ENCODE measurements around the gene TLR8.
"Not testable (repeated sequence)": the region's sequence is repeated elsewhere in the genome, so short reads cannot be mapped to it uniquely, and the experiment has no call there.

Gene TLR8

DNA sequence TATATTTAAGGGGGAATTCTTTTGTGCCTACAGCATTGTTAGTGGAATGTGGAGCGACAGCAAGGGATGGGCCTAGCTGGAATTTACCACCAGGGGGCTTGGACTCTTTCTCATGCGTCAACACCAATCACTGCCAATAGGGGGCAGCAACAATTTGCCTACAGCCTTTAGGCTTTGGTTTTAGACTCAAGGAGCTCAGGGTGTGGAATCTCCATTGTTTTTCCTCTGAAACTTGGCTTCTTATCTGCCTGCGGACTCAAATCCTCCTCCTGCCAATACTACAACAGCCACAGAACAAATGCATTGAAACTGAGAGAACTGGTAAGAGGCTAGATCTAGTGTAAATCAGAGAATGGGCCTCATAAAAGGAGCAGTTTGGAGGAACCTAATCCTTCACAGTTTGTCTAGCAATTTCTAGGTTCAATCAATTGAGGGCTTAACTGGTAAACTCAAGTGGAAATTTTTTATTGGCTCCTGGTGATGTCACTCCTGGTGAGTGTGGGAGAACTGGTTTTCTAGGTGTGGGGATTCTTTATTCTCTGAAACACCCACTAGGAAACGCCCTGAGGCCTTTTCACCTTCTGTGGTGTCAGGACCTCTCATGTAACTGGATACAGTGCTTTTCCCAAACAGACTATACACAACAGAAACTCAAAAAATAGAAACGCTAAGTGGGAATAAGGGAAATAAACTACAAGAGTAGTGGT lies 40.6 kb downstream of the TLR8 start:
- DNase-seq (ENCODE audit: low read depth): peak; percentile 84

DNA sequence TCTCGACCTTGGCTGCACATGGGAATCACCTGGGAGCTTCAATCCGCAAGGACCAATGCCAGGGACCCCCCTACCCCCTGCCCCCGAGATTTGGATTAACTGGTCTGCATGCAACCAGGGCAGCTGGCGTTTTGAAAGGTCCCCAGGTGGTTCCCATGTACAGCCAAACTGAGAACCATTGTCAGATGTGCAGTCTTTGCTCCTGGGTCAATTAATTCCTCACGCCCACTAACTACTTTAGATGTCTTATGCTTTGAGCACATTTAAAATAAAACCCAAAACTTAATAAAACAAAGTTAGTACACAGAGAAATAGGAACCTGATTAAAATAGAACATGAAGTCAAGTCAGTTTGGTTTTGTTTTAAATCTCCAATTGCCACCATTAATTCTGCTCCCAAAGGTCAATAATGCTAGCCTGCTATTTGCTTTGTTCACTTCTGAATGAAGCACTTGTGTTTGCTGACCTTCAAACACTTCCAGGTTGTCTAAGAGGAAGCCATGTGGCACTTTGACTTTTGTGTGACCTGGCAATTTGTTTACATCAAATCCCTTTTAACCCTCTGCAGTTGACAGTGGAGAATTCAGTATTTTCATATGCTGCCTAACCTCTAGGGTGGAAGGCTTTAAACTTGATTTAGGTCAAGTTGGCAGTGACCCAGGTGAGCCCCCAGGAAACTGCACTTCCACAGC lies 41.3 kb downstream of the TLR8 start:
- no peak for DNase-seq (ENCODE audit: low read depth)

DNA sequence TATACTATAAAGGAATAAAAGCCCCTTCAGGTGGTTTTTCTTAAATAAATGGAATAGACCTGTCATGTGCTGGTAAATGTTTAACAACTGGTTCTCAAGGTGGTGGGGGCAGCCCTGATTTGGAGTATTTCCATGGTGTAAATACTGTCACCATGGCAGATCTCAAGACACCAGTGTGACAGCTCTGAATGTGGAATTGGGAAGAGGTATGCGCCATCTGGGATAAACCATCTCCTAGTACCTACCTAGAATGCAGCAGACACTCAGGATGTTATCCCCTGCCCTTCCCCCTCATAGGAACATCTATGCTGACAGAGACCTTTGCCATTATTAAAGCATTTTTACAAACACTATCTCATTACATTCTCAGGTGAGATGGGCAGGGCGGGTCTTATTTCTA lies 42.1 kb downstream of the TLR8 start:
- DNase-seq (ENCODE audit: low read depth): no peak

DNA sequence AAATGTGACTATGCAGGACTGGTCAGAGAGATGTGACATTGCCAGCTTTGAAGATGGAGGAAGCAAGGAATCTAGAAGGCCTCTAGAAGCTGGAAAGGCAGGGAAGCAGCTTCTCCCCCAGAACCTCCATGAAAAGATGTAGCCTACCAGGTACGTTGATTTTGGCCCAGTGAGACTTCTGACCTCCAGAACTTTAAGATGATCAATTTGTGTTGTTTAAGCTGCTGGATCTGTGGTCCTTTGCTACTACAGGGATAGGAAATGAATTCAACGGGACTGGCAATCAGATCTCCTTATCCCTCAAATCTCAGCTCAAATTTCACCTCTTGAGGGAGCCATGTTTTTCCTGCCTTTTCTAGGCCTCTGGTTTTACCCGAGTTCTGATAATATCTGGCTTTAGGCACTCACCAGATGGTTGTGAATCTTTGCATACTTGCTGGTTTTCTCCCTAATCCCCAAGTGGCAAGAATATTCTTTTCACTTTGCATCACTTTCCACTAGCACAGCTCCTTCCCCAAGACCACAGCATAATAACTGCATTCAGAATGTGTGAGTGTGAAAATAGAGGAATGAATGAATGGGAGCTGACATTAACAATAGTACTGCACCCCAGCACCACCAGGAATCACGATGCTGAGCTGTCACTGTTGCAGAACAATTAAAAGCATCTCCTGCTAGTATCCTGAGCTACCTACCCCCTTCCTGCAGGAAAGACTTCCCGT lies 42.9 kb downstream of the TLR8 start:
- DNase-seq (ENCODE audit: low read depth): peak; percentile 85

DNA sequence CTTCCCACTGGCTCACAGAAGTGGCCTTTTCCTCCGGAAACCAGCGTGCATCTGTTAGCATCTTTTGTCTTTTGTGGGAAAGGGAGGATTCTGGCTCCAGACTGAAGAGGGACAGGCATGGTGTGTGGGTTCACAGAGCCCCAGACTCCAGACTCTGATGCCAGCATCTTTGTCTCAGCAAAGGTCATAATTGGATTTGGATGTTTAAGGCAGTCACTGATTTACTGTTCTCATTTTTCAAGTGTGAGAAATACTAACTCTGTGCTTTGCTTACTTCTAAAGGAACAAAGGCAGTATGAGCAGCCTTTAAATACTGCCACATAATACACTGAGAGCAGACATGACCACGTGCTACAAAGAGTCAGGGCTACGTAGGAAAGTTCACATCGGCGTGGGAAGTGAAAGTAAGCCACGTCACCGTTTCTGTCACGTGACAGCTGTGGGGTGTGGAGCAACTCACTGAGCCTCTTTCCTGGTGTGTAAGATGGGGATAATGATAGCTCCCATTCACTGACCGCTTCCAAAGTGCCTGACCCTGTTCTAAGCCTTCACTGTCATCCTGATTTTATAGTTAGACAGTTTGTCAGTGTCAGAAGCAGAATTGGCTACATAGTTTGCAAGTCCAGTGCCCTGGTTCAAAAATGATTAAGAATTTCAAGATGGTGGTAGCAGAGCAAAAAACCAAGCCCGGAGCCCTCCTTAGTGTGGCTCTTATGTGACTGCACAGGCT lies 43.7 kb downstream of the TLR8 start:
- peak; percentile 85 for DNase-seq (ENCODE audit: low read depth)

DNA sequence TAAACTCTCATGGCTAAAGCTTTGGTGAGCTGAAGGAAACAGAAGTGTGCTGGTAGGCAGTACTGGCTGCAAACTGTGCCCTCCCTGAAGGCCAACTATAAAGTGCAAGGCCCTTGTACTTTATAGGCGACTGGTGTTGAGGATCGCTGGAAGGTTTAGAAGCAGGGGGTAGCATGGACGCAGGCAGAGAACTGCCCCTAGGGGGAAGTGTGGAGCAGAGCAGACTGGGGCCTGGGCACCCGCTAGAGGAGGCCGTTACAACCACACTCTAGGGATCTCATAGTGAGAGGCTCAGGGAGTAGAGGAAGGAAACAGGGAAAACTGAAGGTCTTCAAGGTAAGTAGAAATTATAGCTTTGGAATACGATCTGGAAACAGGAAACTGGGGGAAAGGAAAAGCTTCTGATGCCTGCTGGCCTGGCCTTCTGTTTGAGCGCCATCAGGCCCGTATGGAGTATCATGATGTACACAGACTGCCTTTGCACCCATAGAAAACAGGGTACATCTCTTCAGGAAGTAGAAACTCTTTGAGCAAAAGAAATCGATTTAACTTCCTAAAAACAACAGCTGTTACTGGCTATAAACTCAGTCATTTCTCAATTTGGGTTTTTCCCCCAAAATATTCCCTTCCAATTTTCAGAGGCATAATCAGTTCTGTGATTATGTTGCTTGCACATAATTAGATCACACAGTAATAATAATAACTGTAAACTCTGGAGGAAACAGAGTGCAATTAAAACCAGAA lies 44.6 kb downstream of the TLR8 start:
- DNase-seq (ENCODE audit: low read depth): no peak

DNA sequence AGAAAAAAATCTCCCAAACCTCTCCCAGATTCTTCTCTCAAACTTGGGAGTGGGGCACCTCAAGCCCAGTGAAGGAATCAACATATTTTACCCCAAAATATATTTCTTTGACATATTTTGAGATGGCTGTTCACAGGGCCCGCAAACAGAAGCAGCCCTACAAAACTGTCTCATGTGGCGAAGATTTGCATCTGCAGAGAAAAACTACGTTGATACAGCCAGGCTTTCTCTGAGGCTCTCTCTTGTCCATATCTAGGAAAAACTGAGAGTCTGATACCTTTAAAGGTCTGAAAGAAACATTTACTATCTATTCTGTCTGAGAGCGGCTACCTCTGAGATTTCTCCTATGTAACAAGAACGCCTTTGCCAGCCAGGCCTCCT lies 45.2 kb downstream of the TLR8 start:
- DNase-seq (ENCODE audit: low read depth): no peak

DNA sequence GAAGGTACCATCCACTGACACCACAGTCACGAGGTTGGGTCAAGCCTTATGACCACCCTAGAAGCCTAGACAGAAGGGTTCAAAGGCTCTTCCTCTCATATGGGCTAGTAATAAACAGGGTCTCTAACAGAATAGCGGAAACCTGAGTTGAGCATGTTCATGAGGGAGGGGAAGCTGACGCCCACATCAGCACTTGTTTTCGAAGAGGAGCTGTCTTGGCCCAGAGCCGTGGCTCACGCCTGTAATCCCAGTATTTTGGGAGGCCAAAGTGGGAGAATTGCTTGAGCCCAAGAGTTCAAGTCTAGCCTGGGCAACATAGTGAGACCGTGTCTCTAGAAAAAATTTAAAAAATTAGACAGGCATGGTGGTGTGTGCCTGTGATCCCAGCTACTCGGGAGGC lies 47.0 kb downstream of the TLR8 start:
- DNase-seq (ENCODE audit: low read depth): no peak

DNA sequence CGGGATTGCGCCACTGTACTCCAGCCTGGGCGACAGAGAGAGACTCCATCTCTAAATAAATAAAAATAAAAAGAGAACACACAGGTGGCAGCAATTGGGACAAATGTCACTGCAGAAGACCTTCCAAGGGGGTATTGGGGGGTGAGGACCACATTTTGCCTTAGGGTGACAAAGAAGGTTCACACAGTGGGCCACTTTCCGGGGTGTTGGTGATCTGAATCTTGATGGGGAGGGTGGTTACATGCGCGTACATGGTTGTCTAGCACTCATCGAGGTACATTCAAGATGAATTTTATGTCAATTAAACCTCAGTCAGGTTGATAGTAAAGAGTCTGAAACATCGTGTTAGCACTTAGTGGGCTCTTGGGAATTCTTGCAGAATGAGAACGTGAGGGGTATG lies 48.0 kb downstream of the TLR8 start:
- no peak for DNase-seq (ENCODE audit: low read depth)

DNA sequence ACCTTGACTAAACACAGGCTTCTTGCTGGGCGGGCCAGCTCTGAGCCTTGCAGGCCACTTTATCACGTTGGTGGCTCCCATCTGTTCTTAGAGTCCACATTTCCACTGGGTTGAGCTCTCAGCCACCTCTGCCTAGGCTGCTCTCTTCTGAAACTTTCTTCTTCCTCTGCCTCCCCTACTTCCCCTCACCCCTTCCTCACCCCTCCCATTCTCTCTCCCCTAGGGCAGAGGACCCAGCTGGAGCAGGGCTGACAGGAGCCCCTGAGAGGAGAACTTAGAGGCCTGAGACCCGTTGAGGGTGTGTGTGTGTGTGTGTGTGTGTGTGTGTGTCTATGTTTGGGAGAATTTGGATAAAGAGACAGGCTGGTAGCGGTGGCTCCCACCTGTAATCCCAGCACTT lies 48.6 kb downstream of the TLR8 start:
- DNase-seq (ENCODE audit: low read depth): no peak

DNA sequence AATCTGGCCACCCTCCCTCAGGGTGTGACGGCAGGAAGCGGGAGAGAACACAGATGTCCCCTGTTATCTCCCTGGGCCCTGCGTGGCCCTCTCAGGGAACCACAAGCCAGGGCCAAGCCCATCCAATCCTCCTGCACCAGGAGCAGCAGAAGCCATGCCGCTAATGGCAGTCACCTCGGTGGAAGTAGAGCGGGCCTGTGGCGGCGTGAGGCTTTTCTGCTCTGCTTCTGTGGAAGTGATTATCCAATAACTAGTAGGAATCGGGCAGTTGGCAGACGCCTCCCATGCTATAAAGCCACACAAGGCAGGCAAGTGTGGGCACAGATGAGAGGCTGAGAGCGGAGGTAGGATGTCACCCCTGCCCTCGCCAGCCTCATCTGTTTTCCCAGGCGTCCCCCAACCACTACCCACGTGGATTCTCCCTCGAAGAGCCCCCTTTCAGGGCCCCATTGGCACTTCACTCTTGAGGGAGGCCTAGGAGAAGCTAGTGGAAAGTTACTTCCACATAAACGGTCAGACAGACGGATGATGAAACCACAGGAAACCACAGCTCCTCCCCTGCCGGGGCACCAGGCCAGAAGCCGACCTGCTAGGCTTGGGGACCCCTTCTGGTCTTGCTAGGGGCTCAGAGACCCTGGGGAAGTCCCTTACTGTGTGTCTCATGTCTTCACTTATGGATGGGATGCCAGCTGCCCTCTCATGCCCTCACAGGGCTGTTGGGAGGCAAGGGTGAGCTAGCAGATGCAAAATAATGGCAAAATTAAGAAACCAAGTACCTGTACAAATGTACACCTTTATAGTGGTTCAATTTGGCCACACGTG lies 49.7 kb downstream of the TLR8 start:
- peak; percentile 81 for DNase-seq (ENCODE audit: low read depth)

DNA sequence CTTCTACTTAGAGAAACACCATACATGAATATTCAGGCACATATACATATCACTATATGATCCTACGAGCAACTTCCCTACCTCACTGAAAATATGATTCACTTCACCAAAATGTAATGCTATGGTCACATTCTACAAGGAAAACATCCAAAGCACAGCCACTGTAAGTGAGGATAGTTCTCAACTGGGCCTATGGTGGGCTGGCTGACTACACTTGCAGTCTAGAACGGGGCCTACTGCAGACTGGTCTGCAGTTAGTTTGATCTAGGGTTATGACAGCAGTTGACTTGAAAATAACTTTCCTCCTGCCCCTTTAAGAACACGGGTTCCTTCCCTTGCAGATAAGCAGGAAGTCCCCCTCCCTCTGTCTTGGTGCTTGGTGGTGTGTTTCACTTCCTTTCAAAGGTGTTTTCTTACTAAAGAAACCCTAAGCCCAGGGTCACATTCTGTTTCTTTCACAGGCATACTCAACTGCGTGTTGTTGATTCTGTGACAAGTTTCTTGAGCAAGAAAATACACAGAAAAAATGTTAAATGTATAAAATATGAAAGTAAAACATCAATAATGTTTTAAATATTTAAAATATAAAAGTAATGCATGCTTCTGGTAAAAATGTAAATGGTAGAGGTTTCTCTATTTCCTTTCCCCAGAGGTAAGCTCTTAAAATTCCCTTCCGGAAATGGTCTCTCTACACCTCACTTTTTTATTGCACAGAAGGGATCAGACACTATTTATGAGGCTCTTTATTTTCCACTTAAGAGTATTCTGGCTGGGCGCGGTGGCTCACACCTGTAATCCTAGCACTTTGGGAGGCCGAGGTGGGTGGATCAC lies 50.5 kb downstream of the TLR8 start:
- peak; percentile 64 for DNase-seq (ENCODE audit: low read depth)

DNA sequence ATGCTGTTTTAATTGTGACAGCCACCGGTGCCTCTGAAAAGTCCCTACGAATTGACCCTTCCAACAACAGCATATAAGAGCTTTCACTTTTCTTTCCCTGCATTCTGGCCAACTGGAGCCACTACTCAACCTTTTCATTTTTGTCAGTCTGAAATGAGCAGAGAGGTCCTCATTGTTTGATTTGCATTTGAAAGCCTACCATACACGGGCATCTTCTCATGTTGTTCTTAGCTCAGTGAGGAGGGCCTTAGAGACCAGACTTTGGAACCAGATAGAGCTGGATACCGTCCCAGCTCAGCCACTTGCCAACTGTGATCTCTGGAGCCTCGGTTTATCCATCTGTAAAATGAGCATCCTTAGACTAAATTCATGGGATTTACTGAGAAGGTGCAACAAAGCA lies 51.6 kb downstream of the TLR8 start:
- no peak for DNase-seq (ENCODE audit: low read depth)

DNA sequence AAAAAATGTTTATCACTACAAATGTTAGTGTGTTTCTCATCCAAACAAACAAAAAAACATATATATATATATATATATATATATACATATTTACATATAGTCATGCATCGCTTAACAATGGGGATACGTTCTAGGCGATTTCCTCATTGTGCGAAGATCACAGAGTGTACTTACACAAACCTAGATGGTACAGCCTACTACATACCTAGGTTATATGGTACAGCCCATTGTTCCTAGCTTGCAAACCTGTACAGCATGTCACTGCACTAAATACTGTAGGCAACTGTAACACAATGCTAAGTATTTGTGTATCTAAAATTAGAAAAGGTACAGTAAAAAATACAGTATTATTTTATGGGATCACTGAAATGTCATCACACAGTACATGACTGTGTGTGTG lies 52.0 kb downstream of the TLR8 start:
- DNase-seq (ENCODE audit: low read depth): no peak

DNA sequence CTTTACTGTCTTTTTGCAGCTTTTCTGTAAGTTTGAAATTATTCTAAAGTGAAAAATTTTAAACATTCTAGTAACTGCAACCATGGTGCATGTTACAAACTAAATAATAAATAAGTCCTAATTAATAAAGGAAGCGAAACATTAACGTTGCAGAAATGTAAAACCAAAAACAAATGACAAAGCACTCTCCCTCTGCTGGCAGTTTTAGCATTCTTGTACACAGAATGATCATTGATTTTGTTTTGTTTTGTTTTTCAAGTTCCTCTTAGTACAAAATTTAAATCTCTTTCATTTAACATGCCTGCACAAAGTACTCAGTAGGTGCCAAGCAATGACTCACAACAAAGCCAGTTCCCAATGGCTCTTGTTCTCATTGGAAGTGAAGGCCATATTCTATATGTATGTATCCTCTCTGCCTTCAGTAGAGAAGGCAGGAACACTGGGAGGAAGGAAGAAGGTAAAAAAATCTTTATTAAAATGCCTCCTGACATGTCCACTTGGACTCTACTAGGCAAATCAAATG lies 54.8 kb downstream of the TLR8 start:
- DNase-seq (ENCODE audit: low read depth): peak; percentile 3

DNA sequence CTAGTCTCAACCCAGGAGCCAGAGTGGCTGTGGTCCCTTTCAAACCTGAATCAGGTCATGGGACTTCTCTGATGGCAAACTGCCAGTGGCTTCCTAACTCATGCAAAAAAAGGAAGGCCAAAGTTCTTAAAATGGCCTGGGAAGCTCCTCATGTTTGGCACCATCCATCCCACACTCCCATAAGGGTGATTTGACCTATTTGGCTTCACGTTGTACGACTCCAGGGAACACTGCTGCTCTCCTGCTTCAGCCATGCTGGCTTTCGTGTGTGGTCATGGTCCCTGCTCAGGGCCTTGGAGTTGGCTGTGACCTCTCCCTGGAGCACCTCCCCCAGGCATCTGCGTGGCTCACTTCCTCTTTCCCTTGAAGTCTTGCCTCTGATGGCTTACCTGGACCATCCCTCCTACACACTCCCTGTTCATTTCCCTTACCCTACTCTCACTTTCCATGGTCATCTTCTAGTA lies 55.7 kb downstream of the TLR8 start:
- DNase-seq (ENCODE audit: low read depth): no peak

DNA sequence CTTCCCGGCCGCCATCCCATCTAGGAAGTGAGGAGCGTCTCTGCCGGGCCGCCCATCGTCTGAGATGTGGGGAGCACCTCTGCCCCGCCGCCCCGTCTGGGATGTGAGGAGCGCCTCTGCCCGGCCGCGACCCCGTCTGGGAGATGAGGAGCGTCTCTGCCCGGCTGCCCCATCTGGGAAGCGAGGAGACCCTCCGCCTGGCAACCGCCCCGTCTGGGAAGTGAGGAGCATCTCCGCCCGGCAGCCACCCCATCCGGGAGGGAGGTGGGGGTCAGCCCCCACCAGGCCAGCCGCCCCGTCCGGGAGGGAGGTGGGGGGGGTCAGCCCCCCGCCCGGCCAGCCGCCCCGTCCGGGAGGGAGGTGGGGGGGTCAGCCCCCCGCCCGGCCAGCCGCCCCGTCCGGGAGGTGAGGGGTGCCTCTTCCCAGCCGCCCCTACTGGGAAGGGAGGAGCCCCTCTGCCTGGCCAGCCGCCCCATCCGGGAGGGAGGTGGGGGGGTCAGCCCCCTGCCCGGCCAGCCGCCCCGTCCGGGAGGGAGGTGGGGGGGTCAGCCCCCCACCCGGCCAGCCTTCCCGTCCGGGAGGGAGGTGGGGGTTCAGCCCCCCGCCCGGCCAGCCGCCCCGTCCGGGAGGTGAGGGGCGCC lies 56.9 kb downstream of the TLR8 start:
- not testable (repeated sequence) for DNase-seq (ENCODE audit: low read depth)

DNA sequence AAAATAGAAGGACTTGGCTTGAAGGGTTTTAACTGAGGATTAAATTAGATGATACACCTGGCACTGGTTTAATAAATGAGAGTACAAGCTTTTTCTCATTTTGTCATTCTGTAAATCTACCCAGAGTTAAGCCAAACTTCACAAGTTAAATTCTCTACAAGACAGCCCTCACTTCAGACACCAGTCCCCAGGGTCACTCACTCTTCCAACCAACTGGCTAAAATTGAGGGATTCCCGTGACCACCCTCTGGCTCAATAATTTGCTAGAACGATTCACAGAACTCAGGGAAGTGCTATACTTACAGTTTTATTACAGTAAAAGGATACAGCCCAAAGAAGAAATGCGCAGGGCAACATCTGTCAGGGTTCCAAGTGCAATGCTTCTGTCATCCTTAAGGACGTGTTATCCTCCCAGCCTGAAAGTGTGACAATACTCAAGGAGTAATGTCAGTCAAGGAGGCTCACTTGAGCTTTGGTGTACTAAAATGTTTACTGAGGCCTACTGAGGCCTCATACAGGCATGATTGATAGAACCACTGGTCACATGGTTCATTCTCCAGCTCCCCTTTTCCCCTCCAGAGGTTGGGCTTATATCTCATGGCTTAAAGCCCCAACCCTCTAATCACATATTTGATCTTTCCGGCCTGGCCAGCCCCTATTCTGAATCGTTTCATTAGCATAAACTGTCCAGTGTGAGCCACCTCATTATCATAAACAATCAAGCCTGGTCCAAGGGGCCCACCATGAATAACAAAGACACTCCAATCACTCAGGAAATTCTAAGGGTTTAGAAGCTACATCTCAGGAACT lies 58.9 kb downstream of the TLR8 start:
- DNase-seq (ENCODE audit: low read depth): no peak
